GM23338 (cell line): ENCODE data around the gene ARHGEF17. TPM values are rescaled to one million over a fixed set of nuclear protein-coding genes. Genes with fewer than 3 reads are reported as not detected.

ENCODE experiments used
- ATAC-seq: fragments of 200-7000 bp; cut with Tn5 transposase; 3 replicates; pipeline ENCODE4 v1.9.1; 2020
- DNase-seq: peaks from one replicate; pipeline ENCODE4 v3.0.0-alpha.2; 2015; ENCODE audit warnings: low spot score
- H2AFZ ChIP-seq: fragments of 200-600 bp; sonication (generic); 2 replicates; pipeline ENCODE4 v1.8.0; 2016; ENCODE audit warnings: antibody characterized with exemption, mild to moderate bottlenecking, moderate library complexity
- H3F3A ChIP-seq: fragments of 200-600 bp; sonication (generic); replicated peaks from 2 replicates; pipeline ENCODE4 v1.8.0; 2017; ENCODE audit warnings: antibody characterized with exemption, mixed run types, low read depth
- H3K27ac ChIP-seq: fragments of 200-600 bp; sonication (generic); 2 replicates; pipeline ENCODE4 v1.6.1; 2016; ENCODE audit warnings: low read depth
- H3K27me3 ChIP-seq: fragments of 200-600 bp; sonication (generic); 2 replicates; pipeline ENCODE4 v1.8.0; 2016; ENCODE audit warnings: mild to moderate bottlenecking, mixed run types, moderate library complexity; ENCODE audit not compliant: insufficient read depth
- H3K36me3 ChIP-seq: fragments of 200-600 bp; sonication (generic); 2 replicates; pipeline ENCODE4 v1.8.0; 2016; ENCODE audit warnings: mild to moderate bottlenecking; ENCODE audit not compliant: insufficient read depth
- H3K4me1 ChIP-seq: fragments of 200-600 bp; sonication (generic); 2 replicates; pipeline ENCODE4 v1.8.0; 2016; ENCODE audit warnings: mild to moderate bottlenecking, moderate library complexity; ENCODE audit not compliant: insufficient read depth
- H3K4me2 ChIP-seq: fragments of 200-600 bp; sonication (generic); 2 replicates; pipeline ENCODE4 v1.7.1; 2017; ENCODE audit warnings: mixed run types
- H3K4me3 ChIP-seq: fragments of 200-600 bp; sonication (generic); 2 replicates; pipeline ENCODE4 v1.6.1; 2016; ENCODE audit warnings: mixed run types
- H3K79me2 ChIP-seq: fragments of 200-600 bp; sonication (generic); replicated peaks from 2 replicates; pipeline ENCODE4 v1.8.0; 2017; ENCODE audit warnings: mild to moderate bottlenecking; ENCODE audit not compliant: insufficient read depth
- H3K9me2 ChIP-seq: fragments of 200-600 bp; sonication (generic); 2 replicates; pipeline ENCODE4 v1.8.0; 2017; ENCODE audit not compliant: insufficient read depth
- H4K20me1 ChIP-seq: fragments of 200-600 bp; sonication (generic); replicated peaks from 2 replicates; pipeline ENCODE4 v1.8.0; 2017; ENCODE audit warnings: mild to moderate bottlenecking; ENCODE audit not compliant: insufficient read depth
- H3K27ac Mint-ChIP-seq: 2 replicates; pipeline ENCODE4 v1.8.0; 2020; ENCODE audit warnings: inconsistent platforms, mild to moderate bottlenecking, moderate library complexity, mixed read lengths
- H3K27me3 Mint-ChIP-seq: 3 replicates; pipeline ENCODE4 v1.8.0; 2022; ENCODE audit warnings: low read depth, mild to moderate bottlenecking, moderate library complexity, mixed read lengths, inconsistent platforms; ENCODE audit not compliant: insufficient read depth, poor library complexity
- H3K36me3 Mint-ChIP-seq: 3 replicates; pipeline ENCODE4 v1.8.0; 2021; ENCODE audit warnings: low read depth, mild to moderate bottlenecking, inconsistent platforms, moderate library complexity, mixed read lengths
- H3K4me1 Mint-ChIP-seq: 3 replicates; pipeline ENCODE4 v1.8.0; 2020; ENCODE audit warnings: mild to moderate bottlenecking, inconsistent platforms, mixed read lengths
- H3K4me3 Mint-ChIP-seq: 3 replicates; pipeline ENCODE4 v1.8.0; 2021; ENCODE audit warnings: moderate library complexity, mild to moderate bottlenecking, inconsistent platforms, mixed read lengths
- H3K9me3 Mint-ChIP-seq: 3 replicates; pipeline ENCODE4 v1.8.0; 2020; ENCODE audit warnings: moderate library complexity, mild to moderate bottlenecking, inconsistent platforms, mixed read lengths
- CREB1 ChIP-seq: fragments of 250-450 bp; sonication (Bioruptor Pico); IDR thresholded peaks from 2 replicates; pipeline ENCODE4 v1.5.0; 2020; ENCODE audit warnings: low read depth, mild to moderate bottlenecking, moderate library complexity
- CTCF ChIP-seq, 2 experiments: fragments of 200-600 bp in 1 of 2; sonication (generic) in 1 of 2; conservative IDR thresholded peaks; 2 replicates each; pipeline versions ENCODE4 v1.5.1 to v1.6.1; 2016 to 2017; ENCODE audit warnings: antibody characterized with exemption in 2 of 2, low read depth in 2 of 2, mild to moderate bottlenecking in 2 of 2, moderate library complexity in 1 of 2
- ETS1 ChIP-seq: IDR thresholded peaks from 2 replicates; pipeline ENCODE4 v1.6.1; 2016; ENCODE audit warnings: antibody characterized with exemption
- EZH2 ChIP-seq: fragments of 200-600 bp; sonication (generic); IDR thresholded peaks from one replicate; pipeline ENCODE4 v1.8.0; 2017; ENCODE audit warnings: antibody characterized with exemption, mild to moderate bottlenecking, low read depth; ENCODE audit not compliant: unreplicated experiment
- EZH2phosphoT487 ChIP-seq: fragments of 200-600 bp; sonication (generic); IDR thresholded peaks from one replicate; pipeline ENCODE4 v1.8.1; 2018; ENCODE audit warnings: antibody characterized with exemption; ENCODE audit not compliant: unreplicated experiment
- JUNB ChIP-seq: IDR thresholded peaks from one replicate; pipeline ENCODE4 v1.6.1; 2016; ENCODE audit warnings: antibody characterized with exemption; ENCODE audit not compliant: unreplicated experiment
- NANOG ChIP-seq: IDR thresholded peaks from 2 replicates; pipeline ENCODE4 v1.6.1; 2016; ENCODE audit warnings: antibody characterized with exemption, borderline replicate concordance
- POLR2AphosphoS5 ChIP-seq: IDR thresholded peaks from 2 replicates; pipeline ENCODE4 v1.6.1; 2016; ENCODE audit warnings: antibody characterized with exemption, low read depth
- REST ChIP-seq: IDR thresholded peaks from one replicate; pipeline ENCODE4 v1.6.1; 2018; ENCODE audit warnings: antibody characterized with exemption; ENCODE audit not compliant: unreplicated experiment
- STAT1 ChIP-seq: IDR thresholded peaks from one replicate; pipeline ENCODE4 v1.6.1; 2016; ENCODE audit warnings: antibody characterized with exemption; ENCODE audit not compliant: unreplicated experiment
- ZNF114 ChIP-seq: fragments of 250-450 bp; sonication (Bioruptor Pico); IDR thresholded peaks from 2 replicates; pipeline ENCODE4 v1.5.0; 2020; ENCODE audit warnings: mild to moderate bottlenecking, moderate library complexity
- ZNF462 ChIP-seq: fragments of 250-450 bp; sonication (Bioruptor Pico); IDR thresholded peaks from 2 replicates; pipeline ENCODE4 v1.5.0; 2020; ENCODE audit warnings: mild to moderate bottlenecking, moderate library complexity
- polyA plus RNA-seq: library from polyadenylated mRNA; unstranded; fragments of >200 nt; fragmentation: Nextera tagmentation; extraction: Ambion mirVana; gene quantifications from 2 replicates; pipeline ENCODE4 v1.2.1, GENCODE V29; 2016
- total RNA-seq: library from RNA; depleted of rRNA; stranded (reverse); fragments of >200 nt; shearing (Covaris generic); gene quantifications from 2 replicates; pipeline ENCODE4 v1.2.3, GENCODE V29; 2014

The ARHGEF17 gene
- total and polyA plus RNA-seq, 2 experiments from 2014 or later, result 2.9 to 15.0 TPM

- Mint-ChIP-seq H3K36me3 (no peaks in the 10 kb centered on the region), H3K27ac (no peak overlapping the region), H3K9me3 (no peaks in the 10 kb centered on the region), H3K27me3 (peaks cover 39% of the 10 kb centered on the region), H3K4me1 (peaks cover 50% of the 10 kb centered on the region), H3K4me3 (no peak overlapping the region)
- H3K36me3 ChIP-seq, result no peaks in the 10 kb centered on the region
- H3K79me2 ChIP-seq, result no peaks in the 10 kb centered on the region
- H3K27me3 ChIP-seq, result peaks cover 15% of the 10 kb centered on the region
- H3K4me2 ChIP-seq, result no peak overlapping the region
- ATAC-seq (no peak), DNase-seq (no peak)
- no peak overlapping the region for H2AFZ ChIP-seq
- no peak overlapping the region for H3K27ac ChIP-seq
- peaks cover 40% of the 10 kb centered on the region for H3K4me1 ChIP-seq
- 0 out of 2 replicates have a peak, but pooled peaks cover 3% of the 10 kb centered on the region for H3F3A ChIP-seq
- H3K9me2 ChIP-seq, result no peaks in the 10 kb centered on the region
- no peak for TF ChIP-seq EZH2phosphoT487
- TF ChIP-seq EZH2, result no peak
- no peak for TF ChIP-seq ETS1
- no peak for TF ChIP-seq STAT1
- no peak for TF ChIP-seq ZNF114 (CRISPR knock-in tag)
- TF ChIP-seq NANOG, result no peak
- TF ChIP-seq JUNB, result no peak
- no peak for TF ChIP-seq CREB1 (CRISPR knock-in tag)
- TF ChIP-seq POLR2AphosphoS5, result no peak
- TF ChIP-seq ZNF462 (CRISPR knock-in tag), result no peak
- TF ChIP-seq CTCF (conservative IDR thresholded peaks at IDR 0.05; ENCODE audit: low read depth in 2 of 2), result no peak
- no peak for TF ChIP-seq REST
- no peak overlapping the region for H3K4me3 ChIP-seq
- H4K20me1 ChIP-seq, result peaks cover 5% of the 10 kb centered on the region; the same call in 1 of the 2 replicates
Measured at GRCh38 chr11:73327812-73328364, 19.8 kb downstream of the ARHGEF17 start.
